Natural killer cell (primary cell): Measurements from ENCODE around the gene PARS2. TPM values are rescaled to one million over a fixed set of nuclear protein-coding genes. Genes with fewer than 3 reads are reported as not detected.
A peak's percentile ranks its signal among the peaks of the same experiment; 100 is the strongest.

Experiments used
- ATAC-seq, 3 donors: fragments of 150-1000 bp in 2 of 3; fragments of 200-7000 bp in 1 of 3; cut with Tn5 transposase; 1 replicate in 1 of 3; 2 replicates in 2 of 3; pipeline ENCODE4 v1.10.0; 2021; ENCODE audit warnings: mild to moderate bottlenecking in 2 of 3, moderate library complexity in 2 of 3
- DNase-seq, 2 donors: peaks; one replicate each; pipeline versions ENCODE4 v3.0.0 to v3.0.0-alpha.2; 2013 to 2021; ENCODE audit warnings: mixed read lengths in 1 of 2
- H3K27ac ChIP-seq: one replicate; pipeline ENCODE4 v1.5.1; 2013; ENCODE audit warnings: mild to moderate bottlenecking, low read length
- H3K27me3 ChIP-seq: one replicate; pipeline ENCODE4 v1.6.1; 2013; ENCODE audit warnings: low read length; ENCODE audit not compliant: control insufficient read depth, insufficient read depth
- H3K36me3 ChIP-seq: one replicate; pipeline ENCODE4 v1.6.1; 2013; ENCODE audit warnings: low read length; ENCODE audit not compliant: control insufficient read depth, insufficient read depth
- H3K4me1 ChIP-seq: one replicate; pipeline ENCODE4 v1.6.1; 2013; ENCODE audit warnings: low read length; ENCODE audit not compliant: control insufficient read depth, insufficient read depth
- H3K4me3 ChIP-seq: one replicate; pipeline ENCODE4 v1.5.1; 2013; ENCODE audit warnings: low read length
- H3K9me3 ChIP-seq: one replicate; pipeline ENCODE4 v1.6.1; 2013; ENCODE audit warnings: low read length; ENCODE audit not compliant: control insufficient read depth, insufficient read depth
- H3K27ac Mint-ChIP-seq, 2 donors: one replicate each; pipeline ENCODE4 v1.8.0; 2022; ENCODE audit warnings: mild to moderate bottlenecking in 2 of 2, mixed read lengths in 2 of 2, moderate library complexity in 1 of 2
- H3K27me3 Mint-ChIP-seq, 2 donors: one replicate each; pipeline ENCODE4 v1.8.0; 2022; ENCODE audit warnings: low read depth in 2 of 2, mixed read lengths in 2 of 2
- H3K36me3 Mint-ChIP-seq: one replicate; pipeline ENCODE4 v1.8.0; 2022; ENCODE audit warnings: mixed read lengths
- H3K4me1 Mint-ChIP-seq, 2 donors: one replicate each; pipeline ENCODE4 v1.8.0; 2022; ENCODE audit warnings: mixed read lengths in 2 of 2
- H3K4me3 Mint-ChIP-seq: one replicate; pipeline ENCODE4 v1.8.0; 2022; ENCODE audit warnings: mild to moderate bottlenecking, moderate library complexity, mixed read lengths
- H3K9me3 Mint-ChIP-seq, 2 donors: one replicate each; pipeline ENCODE4 v1.8.0; 2022; ENCODE audit warnings: mixed read lengths in 2 of 2
- WGBS: methylation state at CpG from one replicate; pipeline ENCODE4 v1.1.7; 2013; ENCODE audit warnings: missing lambda C conversion rate; ENCODE audit not compliant: insufficient coverage; 5-methylcytosine and 5-hydroxymethylcytosine counted together
- intact Hi-C: fragments of 100-400 bp; cut with micrococcal nuclease; formaldehyde crosslinking; loops from one replicate; pipeline ENCODE4 v1.14.2; 2022
- total RNA-seq, 4 donors: library from RNA; stranded (reverse); fragments of 120-200 nt in 1 of 4; gene quantifications; one replicate each; pipeline versions ENCODE4 v1.2.3 to v1.2.4, GENCODE V29; 2013 to 2022
- TF ChIP-seq, protein P1 (sequence below): fragments of 200-600 bp; IDR thresholded peaks from one replicate; pipeline ENCODE4 v1.8.0; 2022; ENCODE audit warnings: antibody characterized with exemption

The PARS2 gene
- total RNA-seq, 3 donors from 2014 or later (not counting 1 experiment from before 2014, with no cell fraction given): 0.95 to 1.4 (median 0.96) TPM

GRCh38 chr1:54807756-54808155, 43.4 kb upstream of the PARS2 start:
- H3K4me1 ChIP-seq: peaks cover 82% of the 10 kb centered on the region
- TF ChIP-seq, protein P1, sequence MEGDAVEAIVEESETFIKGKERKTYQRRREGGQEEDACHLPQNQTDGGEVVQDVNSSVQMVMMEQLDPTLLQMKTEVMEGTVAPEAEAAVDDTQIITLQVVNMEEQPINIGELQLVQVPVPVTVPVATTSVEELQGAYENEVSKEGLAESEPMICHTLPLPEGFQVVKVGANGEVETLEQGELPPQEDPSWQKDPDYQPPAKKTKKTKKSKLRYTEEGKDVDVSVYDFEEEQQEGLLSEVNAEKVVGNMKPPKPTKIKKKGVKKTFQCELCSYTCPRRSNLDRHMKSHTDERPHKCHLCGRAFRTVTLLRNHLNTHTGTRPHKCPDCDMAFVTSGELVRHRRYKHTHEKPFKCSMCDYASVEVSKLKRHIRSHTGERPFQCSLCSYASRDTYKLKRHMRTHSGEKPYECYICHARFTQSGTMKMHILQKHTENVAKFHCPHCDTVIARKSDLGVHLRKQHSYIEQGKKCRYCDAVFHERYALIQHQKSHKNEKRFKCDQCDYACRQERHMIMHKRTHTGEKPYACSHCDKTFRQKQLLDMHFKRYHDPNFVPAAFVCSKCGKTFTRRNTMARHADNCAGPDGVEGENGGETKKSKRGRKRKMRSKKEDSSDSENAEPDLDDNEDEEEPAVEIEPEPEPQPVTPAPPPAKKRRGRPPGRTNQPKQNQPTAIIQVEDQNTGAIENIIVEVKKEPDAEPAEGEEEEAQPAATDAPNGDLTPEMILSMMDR: no peak
- Mint-ChIP-seq H3K9me3 (no peaks in the 10 kb centered on the region), H3K36me3 (no peaks in the 10 kb centered on the region), H3K27ac (peak overlapping the region; percentile 94 to 95), H3K4me1 (peaks cover 71 to 81% of the 10 kb centered on the region in 2 donors), H3K27me3 (no peaks in the 10 kb centered on the region), H3K4me3 (peak overlapping the region; percentile 83)
- WGBS: 45% methylated on average over 7 of the region's 7 CpGs
- H3K27me3 ChIP-seq: no peaks in the 10 kb centered on the region
- no peaks in the 10 kb centered on the region for H3K9me3 ChIP-seq
- H3K36me3 ChIP-seq: peaks cover 4% of the 10 kb centered on the region
- ATAC-seq (peak in 1 of 3 donors; percentile 5), DNase-seq (no peak)
- peak overlapping the region; percentile 88 for H3K27ac ChIP-seq
- H3K4me3 ChIP-seq: peak overlapping the region; percentile 42
- intact Hi-C loops: loop anchor here (1.0 to 5.0 kb wide), 4 partner anchors 41 to 754 kb away; partner anchors contain the start of genes SSBP3, TCEANC2 and TMEM59

DNA sequence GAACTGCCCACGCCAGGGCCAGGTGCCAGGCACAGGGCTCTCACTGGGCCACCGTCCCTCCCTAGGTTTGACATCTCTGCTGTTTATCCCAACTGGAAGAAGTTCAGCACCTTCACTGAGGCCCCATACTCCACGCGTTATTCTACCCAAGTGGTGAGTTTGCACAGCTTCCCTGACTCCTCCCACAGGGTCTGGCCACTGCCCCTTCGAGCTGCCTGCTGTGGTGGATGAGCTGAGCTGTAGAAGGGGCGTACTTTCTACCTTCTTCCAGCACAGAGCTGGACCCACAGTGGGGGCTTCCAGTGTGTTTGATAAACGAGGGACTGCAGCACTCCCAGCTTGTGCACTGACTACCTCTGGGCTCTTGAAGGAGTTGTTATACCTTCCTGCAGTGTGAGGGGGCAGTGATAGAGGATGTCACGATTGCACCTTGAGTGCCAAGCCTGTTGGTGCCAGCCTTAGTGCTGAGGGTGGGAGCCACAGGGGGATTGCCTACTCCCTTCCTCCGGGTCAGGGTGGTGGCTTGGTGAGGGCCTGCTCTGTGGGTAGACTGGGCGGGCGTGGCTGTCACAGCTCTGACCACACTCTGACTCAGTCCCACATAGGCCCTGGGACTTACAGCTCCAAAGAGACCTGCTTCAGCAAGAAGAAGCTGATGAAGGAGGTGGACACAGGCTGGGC, 42.7 kb upstream of the PARS2 start:
- Mint-ChIP-seq H3K36me3 (no peaks in the 10 kb centered on the region), H3K9me3 (no peaks in the 10 kb centered on the region), H3K27ac (peak overlapping the region; percentile 94 to 95), H3K4me3 (peak overlapping the region; percentile 83), H3K4me1 (peaks cover 73 to 83% of the 10 kb centered on the region in 2 donors), H3K27me3 (no peaks in the 10 kb centered on the region)
- Histone ChIP-seq H3K27me3 (no peaks in the 10 kb centered on the region), H3K4me3 (peak overlapping the region; percentile 42), H3K27ac (peak overlapping the region; percentile 88), H3K9me3 (no peaks in the 10 kb centered on the region), H3K4me1 (peaks cover 80% of the 10 kb centered on the region), H3K36me3 (peaks cover 2% of the 10 kb centered on the region)
- 42% methylated on average over 10 of the region's 11 CpGs for WGBS
- intact Hi-C loops: loop anchor here (1.0 to 5.0 kb wide), 4 partner anchors 40 to 754 kb away; partner anchors contain the start of genes SSBP3, TCEANC2 and TMEM59
- TF ChIP-seq, protein P1: no peak
- ATAC-seq (peak; percentile 77 to 94 (median 87)), DNase-seq (peak; percentile 69 to 76)

GRCh38 chr1:54805981-54806381, 41.7 kb upstream of the PARS2 start:
- Mint-ChIP-seq H3K4me1 (peaks cover 78 to 89% of the 10 kb centered on the region in 2 donors), H3K27me3 (no peaks in the 10 kb centered on the region), H3K9me3 (no peaks in the 10 kb centered on the region), H3K36me3 (no peaks in the 10 kb centered on the region), H3K27ac (peak overlapping the region; percentile 94 to 95), H3K4me3 (no peak overlapping the region)
- intact Hi-C loops: loop anchor here (2.0 to 5.0 kb wide), 3 partner anchors 39 to 399 kb away; partner anchors contain the start of gene SSBP3
- H3K27ac ChIP-seq: peak overlapping the region; percentile 51
- 94% methylated on average over 35 of the region's 35 CpGs for WGBS
- peaks cover 2% of the 10 kb centered on the region for H3K36me3 ChIP-seq
- DNase-seq (no peak), ATAC-seq (no peak)
- TF ChIP-seq, protein P1: no peak
- H3K4me1 ChIP-seq: peaks cover 86% of the 10 kb centered on the region
- no peaks in the 10 kb centered on the region for H3K27me3 ChIP-seq
- H3K9me3 ChIP-seq: no peaks in the 10 kb centered on the region
- H3K4me3 ChIP-seq: no peak overlapping the region
